PFSK-1 (cell line): ENCODE measurements around the gene PPP3CA.

Source experiments
- FOXP2 ChIP-seq: optimal IDR thresholded peaks from 2 replicates; pipeline ENCODE3; 2011; ENCODE audit warnings: borderline replicate concordance, control low read depth, inconsistent platforms; ENCODE audit not compliant: insufficient read depth; ENCODE audit errors: extremely low read length, extremely low read depth
- POLR2AphosphoS5 ChIP-seq: IDR thresholded peaks from 2 replicates; pipeline ENCODE4 v1.6.1; 2012; ENCODE audit warnings: low read depth, mild to moderate bottlenecking, control low read depth, low read length, moderate library complexity
- SIN3A ChIP-seq: IDR thresholded peaks from 2 replicates; pipeline ENCODE4 v1.6.1; 2012; ENCODE audit warnings: mild to moderate bottlenecking, low read length, moderate library complexity, borderline replicate concordance; ENCODE audit not compliant: insufficient read depth
- TAF1 ChIP-seq: IDR thresholded peaks from 2 replicates; pipeline ENCODE4 v1.6.1; 2012; ENCODE audit warnings: low read length, control low read depth, borderline replicate concordance; ENCODE audit not compliant: insufficient read depth
- TF ChIP-seq, protein P1 (sequence below), 2 experiments: IDR thresholded peaks; 2 replicates each; pipeline versions ENCODE4 v1.6.1 to v1.8.0; 2011 to 2012; ENCODE audit warnings: low read depth in 2 of 2, low read length in 2 of 2, control low read depth in 1 of 2, inconsistent platforms in 1 of 2, mild to moderate bottlenecking in 1 of 2, moderate library complexity in 1 of 2; ENCODE audit not compliant: insufficient read depth in 1 of 2

Gene PPP3CA

GRCh38 chr4:101125045-101125942 lies 222.0 kb downstream of the PPP3CA start:
- TF ChIP-seq SIN3A (no peak), FOXP2 (no peak)

DNA sequence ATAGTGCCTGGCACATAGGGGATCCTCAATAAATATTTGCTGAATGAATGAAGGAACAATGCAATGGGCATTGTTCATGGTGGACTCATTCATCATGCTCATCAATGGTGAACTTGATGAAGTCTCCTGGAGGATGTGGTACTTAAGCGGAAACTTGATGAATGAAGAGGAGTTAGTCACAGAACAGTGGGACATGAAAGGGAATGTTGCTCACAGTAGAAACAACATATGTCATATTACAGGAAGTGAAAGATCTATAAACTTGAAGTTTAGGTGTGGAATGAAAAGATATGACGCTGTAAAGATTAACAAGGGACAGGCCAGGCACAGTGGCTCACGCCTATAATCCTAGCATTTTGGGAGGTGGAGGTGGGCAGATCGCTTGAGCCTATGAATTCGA lies 224.1 kb downstream of the PPP3CA start:
- TF ChIP-seq FOXP2 (no peak), SIN3A (no peak), TAF1 (no peak), POLR2AphosphoS5 (no peak)
- TF ChIP-seq, protein P1, sequence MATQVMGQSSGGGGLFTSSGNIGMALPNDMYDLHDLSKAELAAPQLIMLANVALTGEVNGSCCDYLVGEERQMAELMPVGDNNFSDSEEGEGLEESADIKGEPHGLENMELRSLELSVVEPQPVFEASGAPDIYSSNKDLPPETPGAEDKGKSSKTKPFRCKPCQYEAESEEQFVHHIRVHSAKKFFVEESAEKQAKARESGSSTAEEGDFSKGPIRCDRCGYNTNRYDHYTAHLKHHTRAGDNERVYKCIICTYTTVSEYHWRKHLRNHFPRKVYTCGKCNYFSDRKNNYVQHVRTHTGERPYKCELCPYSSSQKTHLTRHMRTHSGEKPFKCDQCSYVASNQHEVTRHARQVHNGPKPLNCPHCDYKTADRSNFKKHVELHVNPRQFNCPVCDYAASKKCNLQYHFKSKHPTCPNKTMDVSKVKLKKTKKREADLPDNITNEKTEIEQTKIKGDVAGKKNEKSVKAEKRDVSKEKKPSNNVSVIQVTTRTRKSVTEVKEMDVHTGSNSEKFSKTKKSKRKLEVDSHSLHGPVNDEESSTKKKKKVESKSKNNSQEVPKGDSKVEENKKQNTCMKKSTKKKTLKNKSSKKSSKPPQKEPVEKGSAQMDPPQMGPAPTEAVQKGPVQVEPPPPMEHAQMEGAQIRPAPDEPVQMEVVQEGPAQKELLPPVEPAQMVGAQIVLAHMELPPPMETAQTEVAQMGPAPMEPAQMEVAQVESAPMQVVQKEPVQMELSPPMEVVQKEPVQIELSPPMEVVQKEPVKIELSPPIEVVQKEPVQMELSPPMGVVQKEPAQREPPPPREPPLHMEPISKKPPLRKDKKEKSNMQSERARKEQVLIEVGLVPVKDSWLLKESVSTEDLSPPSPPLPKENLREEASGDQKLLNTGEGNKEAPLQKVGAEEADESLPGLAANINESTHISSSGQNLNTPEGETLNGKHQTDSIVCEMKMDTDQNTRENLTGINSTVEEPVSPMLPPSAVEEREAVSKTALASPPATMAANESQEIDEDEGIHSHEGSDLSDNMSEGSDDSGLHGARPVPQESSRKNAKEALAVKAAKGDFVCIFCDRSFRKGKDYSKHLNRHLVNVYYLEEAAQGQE (IDR thresholded peaks at IDR 0.05; ENCODE audit: insufficient read depth in 1 of 2, low read depth in 2 of 2, low read length in 2 of 2), result no peak

DNA sequence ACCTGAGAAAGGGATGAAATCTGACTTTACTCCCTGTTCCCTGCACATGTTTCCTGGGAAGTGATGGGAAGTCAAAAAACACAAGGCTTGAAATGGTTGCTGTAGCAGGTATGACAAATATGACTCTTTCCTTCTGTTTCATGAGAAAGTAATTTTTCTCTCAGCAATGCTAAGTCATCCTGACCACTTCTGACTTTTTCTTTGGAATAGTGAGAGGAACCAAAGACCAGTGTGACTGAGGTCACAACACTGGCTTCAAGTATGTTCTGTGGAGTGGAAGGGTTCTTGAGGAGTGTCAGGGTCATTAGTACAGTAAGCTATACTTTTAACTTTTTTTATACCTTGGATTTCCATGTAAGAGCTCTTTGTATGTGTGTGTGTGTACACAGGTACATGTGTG lies 225.3 kb downstream of the PPP3CA start:
- TF ChIP-seq FOXP2 (no peak), SIN3A (no peak)

DNA sequence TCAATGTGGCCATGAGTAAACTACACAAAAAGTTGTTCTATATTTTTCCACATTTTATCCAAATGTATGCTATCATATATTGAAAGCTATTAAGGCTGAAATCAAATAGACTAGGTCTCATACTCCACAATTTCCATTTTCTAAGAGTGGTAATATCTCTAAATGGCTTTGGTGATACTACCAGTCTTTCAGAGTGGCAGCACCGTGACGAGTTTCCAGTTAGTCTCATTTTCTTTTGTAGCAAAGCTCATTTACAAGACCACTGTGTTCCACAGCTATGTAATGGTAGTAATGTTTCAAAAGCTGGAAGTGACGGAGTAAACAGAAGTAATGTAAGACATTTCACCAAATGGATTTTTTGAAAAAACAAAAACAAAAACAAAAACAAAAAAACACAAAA lies 228.2 kb downstream of the PPP3CA start:
- no peak for TF ChIP-seq POLR2AphosphoS5
- TF ChIP-seq TAF1, result no peak
- no peak for TF ChIP-seq FOXP2
- TF ChIP-seq, protein P1 (IDR thresholded peaks at IDR 0.05; ENCODE audit: insufficient read depth in 1 of 2, low read depth in 2 of 2, low read length in 2 of 2), result no peak
- no peak for TF ChIP-seq SIN3A

DNA sequence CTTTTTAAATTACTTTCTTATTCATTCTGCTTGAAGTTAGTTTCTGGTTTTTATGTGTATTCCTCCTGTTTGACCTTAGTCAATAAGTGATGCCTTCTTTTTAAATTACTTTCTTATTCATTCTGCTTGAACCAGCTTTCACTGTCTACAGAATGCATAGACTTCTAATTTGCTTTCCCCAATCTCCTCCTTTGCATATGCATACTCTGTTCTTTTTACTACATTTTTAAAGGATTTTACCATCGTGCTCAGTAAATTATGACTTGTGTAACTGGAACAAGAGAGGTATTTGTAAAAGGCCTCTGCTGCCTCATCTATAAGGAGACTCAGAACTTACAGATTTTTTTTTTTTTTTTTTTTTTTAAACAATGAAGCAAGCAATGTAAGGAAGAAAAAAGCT lies 228.7 kb downstream of the PPP3CA start:
- TF ChIP-seq TAF1 (no peak), POLR2AphosphoS5 (no peak), SIN3A (no peak), FOXP2 (no peak)
- TF ChIP-seq, protein P1 (IDR thresholded peaks at IDR 0.05; ENCODE audit: insufficient read depth in 1 of 2, low read depth in 2 of 2, low read length in 2 of 2), result no peak

- no peak for TF ChIP-seq POLR2AphosphoS5
- no peak for TF ChIP-seq SIN3A
- TF ChIP-seq, protein P1 (IDR thresholded peaks at IDR 0.05; ENCODE audit: insufficient read depth in 1 of 2, low read depth in 2 of 2, low read length in 2 of 2), result no peak
- TF ChIP-seq TAF1, result no peak
- no peak for TF ChIP-seq FOXP2
Measured at GRCh38 chr4:101115887-101116286, 231.4 kb downstream of the PPP3CA start.
